ENCODE data around the gene C1QC. TPM values are rescaled to one million over a fixed set of nuclear protein-coding genes. Genes with fewer than 3 reads are reported as not detected.

C1QC gene
- total and polyA plus RNA-seq, 2 of the 8 experiments (the other 6 are each of a cell fraction or from before 2014, with no cell fraction given) = not detected

- CTCF ChIA-PET (ENCODE audit: partially characterized antibody) = interaction anchor here (0.6 to 6.1 kb wide), 7 partner anchors 21 to 269 kb away, joined by 3 to 23 read pairs (median 3); no protein-coding TSS in a partner anchor
These were observed 8.8 kb downstream of the C1QC start for GRCh38 chr1:22651941-22652856.

More at GRCh38 chr1:22651941-22652856, 8.8 kb downstream of the C1QC start:
- POLR2A ChIA-PET (ENCODE audit: partially characterized antibody) = no interaction called here
- Histone ChIP-seq H3K9me3 (ENCODE audit: insufficient read depth in 2 of 2, low read depth in 1 of 2, low read length in 1 of 2) (no peaks in the 10 kb centered on the region), H3K23ac (ENCODE audit: insufficient read length) (no peak overlapping the region), H4K8ac (ENCODE audit: extremely low read depth, insufficient read depth, low read length) (no peak overlapping the region), H3K79me1 (ENCODE audit: low read depth, low read length) (no peaks in the 10 kb centered on the region), H2AK5ac (ENCODE audit: low read depth, low read length) (no peak overlapping the region), H4K5ac (ENCODE audit: insufficient read length, low read depth, low read length) (no peak overlapping the region), H2BK120ac (replicated peaks; ENCODE audit: low read depth, low read length) (no peak overlapping the region), H2BK15ac (ENCODE audit: low read length) (no peak overlapping the region), H3K27ac (ENCODE audit: low read depth, low read length) (no peak overlapping the region), H3K36me3 (ENCODE audit: control insufficient read depth in 2 of 4, insufficient read depth in 4 of 4, low read length in 3 of 4) (no peaks in the 10 kb centered on the region), H2AFZ (ENCODE audit: low read length) (no peak overlapping the region), H3K4me1 (replicated peaks in 1 of 4; ENCODE audit: control insufficient read depth in 3 of 4, insufficient read depth in 4 of 4, low read length in 3 of 4) (no peaks in the 10 kb centered on the region; a peak in 1 of 7 replicates), H2BK5ac (ENCODE audit: low read depth, low read length) (no peak overlapping the region), H3K14ac (ENCODE audit: insufficient read length) (no peak overlapping the region), H4K20me1 (replicated peaks in 1 of 2; ENCODE audit: control insufficient read depth in 1 of 2, insufficient read depth in 2 of 2, low read length in 2 of 2) (peaks cover 0 to 3% of the 10 kb centered on the region in 2 experiments), H3K9ac (replicated peaks in 1 of 4; ENCODE audit: extremely low read depth in 1 of 4, low read depth in 3 of 4, low read length in 3 of 4) (no peak overlapping the region), H3K23me2 (ENCODE audit: low read depth, low read length) (no peaks in the 10 kb centered on the region; the same call in 1 of the 2 replicates), H3K56ac (replicated peaks; ENCODE audit: insufficient read length, low read depth, low read length) (no peak overlapping the region), H2BK20ac (ENCODE audit: low read length) (no peak overlapping the region), H3K4ac (replicated peaks; ENCODE audit: insufficient read length, low read depth, low read length) (no peak overlapping the region), H3K4me2 (ENCODE audit: insufficient read depth in 1 of 2, low read depth in 2 of 2, low read length in 2 of 2) (no peak overlapping the region), H3K4me3 (ENCODE audit: extremely low read depth in 1 of 4, insufficient read depth in 2 of 4, low read depth in 3 of 4, low read length in 4 of 4) (no peak overlapping the region), H3K79me2 (ENCODE audit: control insufficient read depth in 1 of 2, insufficient read depth in 2 of 2, low read length in 2 of 2) (no peaks in the 10 kb centered on the region), H3K18ac (ENCODE audit: extremely low read depth, low read length) (no peak overlapping the region), H3K27me3 (replicated peaks in 1 of 4; ENCODE audit: control insufficient read depth in 3 of 4, extremely low read depth in 1 of 4, insufficient read depth in 3 of 4, low read length in 3 of 4) (no peaks in the 10 kb centered on the region; a peak in 1 of 7 replicates), H2BK12ac (ENCODE audit: low read depth, low read length) (no peak overlapping the region), H4K91ac (replicated peaks; ENCODE audit: insufficient read length, low read length) (no peak overlapping the region)
- TF ChIP-seq TCF12 (IDR thresholded peaks at IDR 0.05; ENCODE audit: low read depth, low read length) (no peak), GABPA (IDR thresholded peaks at IDR 0.05; ENCODE audit: borderline replicate concordance, insufficient read depth, low read length) (no peak), SAP30 (IDR thresholded peaks at IDR 0.05; ENCODE audit: insufficient read depth, insufficient replicate concordance, low read length) (no peak)
- no peak for FAIRE-seq
- 92% methylated on average over 14 of the region's 15 CpGs; no CpG with 5 or more reads in 1 of the 2 experiments for WGBS, 2 experiments (ENCODE audit: extremely low coverage in 1 of 2, insufficient coverage in 1 of 2, insufficient read length in 1 of 2, insufficient replicate concordance in 2 of 2, low coverage in 1 of 2, low lambda C conversion rate in 2 of 2, missing lambda C conversion rate in 1 of 2)
- DNase-seq (ENCODE audit: low read depth in 1 of 2, low spot score in 2 of 2) = no peak

Data from H1 (cell line).